Esophagus muscularis mucosa (tissue), 4 donors: Measurements from ENCODE around the gene MMP7. TPM values are rescaled to one million over a fixed set of nuclear protein-coding genes. Genes with fewer than 3 reads are reported as not detected.

Source experiments
- DNase-seq: peaks from one replicate; pipeline ENCODE4 v3.0.0-alpha.2; 2017; ENCODE audit errors: extremely low spot score
- H3K27ac ChIP-seq, 4 donors: fragments of 200-600 bp; sonication (generic); replicated peaks in 1 of 4; 1 replicate in 3 of 4; 2 replicates in 1 of 4; pipeline ENCODE4 v1.5.1; 2016 to 2019; ENCODE audit warnings: mild to moderate bottlenecking in 1 of 4
- H3K27me3 ChIP-seq, 4 donors: fragments of 200-600 bp; sonication (generic); one replicate each; pipeline versions ENCODE4 v1.5.1 to v1.6.0; 2016 to 2019
- H3K36me3 ChIP-seq, 4 donors: fragments of 200-600 bp; sonication (generic); one replicate each; pipeline ENCODE4 v1.5.1; 2016 to 2019
- H3K4me1 ChIP-seq, 4 donors: fragments of 200-600 bp; sonication (generic); one replicate each; pipeline ENCODE4 v1.5.1; 2016 to 2019
- H3K4me3 ChIP-seq, 4 donors: fragments of 200-600 bp; sonication (generic); 1 replicate in 2 of 4; 2 replicates in 2 of 4; pipeline ENCODE4 v1.5.1; 2016 to 2019; ENCODE audit warnings: mild to moderate bottlenecking in 4 of 4, moderate library complexity in 1 of 4
- H3K9me3 ChIP-seq, 4 donors: fragments of 200-600 bp; sonication (generic); 1 replicate in 3 of 4; 2 replicates in 1 of 4; pipeline ENCODE4 v1.5.1; 2016 to 2019
- CTCF ChIP-seq, 3 experiments: fragments of 200-600 bp in 2 of 3; fragments of 450-650 bp in 1 of 3; sonication (generic) in 2 of 3; IDR thresholded peaks; one replicate each; pipeline ENCODE4 v1.5.1; 2017 to 2019; ENCODE audit warnings: antibody characterized with exemption in 3 of 3, mild to moderate bottlenecking in 2 of 3, moderate library complexity in 1 of 3
- EP300 ChIP-seq: sonication (generic); formaldehyde crosslinking; IDR thresholded peaks from one replicate; pipeline ENCODE4 v1.6.1; 2017; ENCODE audit warnings: antibody characterized with exemption
- POLR2A ChIP-seq: fragments of 450-650 bp; IDR thresholded peaks from one replicate; pipeline ENCODE4 v1.6.1; 2017; ENCODE audit warnings: antibody characterized with exemption, moderate library complexity, mild to moderate bottlenecking, low read depth
- POLR2AphosphoS5 ChIP-seq, 2 donors: sonication (generic); formaldehyde crosslinking; IDR thresholded peaks; one replicate each; pipeline ENCODE4 v1.6.1; 2017; ENCODE audit warnings: antibody characterized with exemption in 2 of 2
- WGBS: methylation state at CpG from one replicate; pipeline ENCODE4 v1.1.5; 2018; 5-methylcytosine and 5-hydroxymethylcytosine counted together
- intact Hi-C: fragments of 100-400 bp; cut with DNase I; formaldehyde crosslinking; loops from one replicate; pipeline ENCODE4 v1.15.1; 2023
- total RNA-seq, 4 donors: library from RNA; depleted of rRNA; stranded (reverse); fragments of >200 nt; gene quantifications; one replicate each; pipeline versions ENCODE4 v1.1.0 to v1.2.1, GENCODE V29; 2016

MMP7 gene
- total RNA-seq, 4 donors from 2014 or later: not detected

- DNase-seq: no peak
- Histone ChIP-seq H3K27ac (no peak overlapping the region), H3K27me3 (no peaks in the 10 kb centered on the region), H3K4me3 (no peak overlapping the region), H3K4me1 (no peaks in the 10 kb centered on the region), H3K9me3 (no peaks in the 10 kb centered on the region), H3K36me3 (no peaks in the 10 kb centered on the region)
- intact Hi-C loops: no loop called here
- no peak for TF ChIP-seq POLR2AphosphoS5 (IDR thresholded peaks at IDR 0.05)
- no peak for TF ChIP-seq POLR2A
- 75% methylated on average over 4 of the region's 4 CpGs for whole genome bisulfite sequencing
Observed at GRCh38 chr11:102546427-102546826, 15.9 kb upstream of the MMP7 start.

GRCh38 chr11:102545701-102546100, 15.2 kb upstream of the MMP7 start:
- Histone ChIP-seq H3K36me3 (no peaks in the 10 kb centered on the region), H3K27me3 (no peaks in the 10 kb centered on the region), H3K4me1 (no peaks in the 10 kb centered on the region), H3K4me3 (no peak overlapping the region), H3K27ac (no peak overlapping the region), H3K9me3 (no peaks in the 10 kb centered on the region)
- intact Hi-C loops: no loop called here
- WGBS: 89% methylated on average over 4 of the region's 4 CpGs
- no peak for DNase-seq
- TF ChIP-seq POLR2AphosphoS5 (IDR thresholded peaks at IDR 0.05) (no peak), POLR2A (no peak), EP300 (no peak), CTCF (IDR thresholded peaks at IDR 0.05) (no peak)

- no peak for DNase-seq
- H3K36me3 ChIP-seq: no peaks in the 10 kb centered on the region
- H3K4me1 ChIP-seq: no peaks in the 10 kb centered on the region
- no peaks in the 10 kb centered on the region for H3K9me3 ChIP-seq
- no peaks in the 10 kb centered on the region for H3K27me3 ChIP-seq
- TF ChIP-seq EP300: no peak
- TF ChIP-seq CTCF (IDR thresholded peaks at IDR 0.05): no peak
- TF ChIP-seq POLR2AphosphoS5 (IDR thresholded peaks at IDR 0.05): no peak
- TF ChIP-seq POLR2A: no peak
- H3K4me3 ChIP-seq: no peak overlapping the region
- H3K27ac ChIP-seq: no peak overlapping the region
- intact Hi-C loops: no loop called here
- WGBS: 84% methylated on average over 1 of the region's 1 CpG
Observed at GRCh38 chr11:102544594-102544993, 14.0 kb upstream of the MMP7 start.

GRCh38 chr11:102539567-102539966, 9.0 kb upstream of the MMP7 start:
- no peak overlapping the region for H3K27ac ChIP-seq
- intact Hi-C loops: no loop called here

GRCh38 chr11:102538932-102539331, 8.4 kb upstream of the MMP7 start:
- Histone ChIP-seq H3K27me3 (no peaks in the 10 kb centered on the region), H3K36me3 (no peaks in the 10 kb centered on the region), H3K9me3 (no peaks in the 10 kb centered on the region), H3K4me3 (no peak overlapping the region), H3K4me1 (no peaks in the 10 kb centered on the region), H3K27ac (no peak overlapping the region)
- TF ChIP-seq CTCF (IDR thresholded peaks at IDR 0.05) (no peak), POLR2A (no peak), EP300 (no peak), POLR2AphosphoS5 (IDR thresholded peaks at IDR 0.05) (no peak)
- 73% methylated on average over 3 of the region's 4 CpGs for WGBS
- intact Hi-C loops: no loop called here
- no peak for DNase-seq

More at GRCh38 chr11:102539567-102539966, 9.0 kb upstream of the MMP7 start:
- WGBS: 82% methylated on average over 2 of the region's 2 CpGs
- Histone ChIP-seq H3K4me1 (no peaks in the 10 kb centered on the region), H3K9me3 (no peaks in the 10 kb centered on the region), H3K27me3 (no peaks in the 10 kb centered on the region), H3K4me3 (no peak overlapping the region), H3K36me3 (no peaks in the 10 kb centered on the region)
- no peak for TF ChIP-seq EP300
- no peak for TF ChIP-seq POLR2A
- no peak for TF ChIP-seq POLR2AphosphoS5 (IDR thresholded peaks at IDR 0.05)
- no peak for TF ChIP-seq CTCF (IDR thresholded peaks at IDR 0.05)
- DNase-seq: no peak
